ENCODE results near the gene MAST4. TPM values are rescaled to one million over a fixed set of nuclear protein-coding genes. Genes with fewer than 3 reads are reported as not detected.

Gene MAST4
- total RNA-seq, 1 experiment from 2014 or later: 10.9 TPM

DNA sequence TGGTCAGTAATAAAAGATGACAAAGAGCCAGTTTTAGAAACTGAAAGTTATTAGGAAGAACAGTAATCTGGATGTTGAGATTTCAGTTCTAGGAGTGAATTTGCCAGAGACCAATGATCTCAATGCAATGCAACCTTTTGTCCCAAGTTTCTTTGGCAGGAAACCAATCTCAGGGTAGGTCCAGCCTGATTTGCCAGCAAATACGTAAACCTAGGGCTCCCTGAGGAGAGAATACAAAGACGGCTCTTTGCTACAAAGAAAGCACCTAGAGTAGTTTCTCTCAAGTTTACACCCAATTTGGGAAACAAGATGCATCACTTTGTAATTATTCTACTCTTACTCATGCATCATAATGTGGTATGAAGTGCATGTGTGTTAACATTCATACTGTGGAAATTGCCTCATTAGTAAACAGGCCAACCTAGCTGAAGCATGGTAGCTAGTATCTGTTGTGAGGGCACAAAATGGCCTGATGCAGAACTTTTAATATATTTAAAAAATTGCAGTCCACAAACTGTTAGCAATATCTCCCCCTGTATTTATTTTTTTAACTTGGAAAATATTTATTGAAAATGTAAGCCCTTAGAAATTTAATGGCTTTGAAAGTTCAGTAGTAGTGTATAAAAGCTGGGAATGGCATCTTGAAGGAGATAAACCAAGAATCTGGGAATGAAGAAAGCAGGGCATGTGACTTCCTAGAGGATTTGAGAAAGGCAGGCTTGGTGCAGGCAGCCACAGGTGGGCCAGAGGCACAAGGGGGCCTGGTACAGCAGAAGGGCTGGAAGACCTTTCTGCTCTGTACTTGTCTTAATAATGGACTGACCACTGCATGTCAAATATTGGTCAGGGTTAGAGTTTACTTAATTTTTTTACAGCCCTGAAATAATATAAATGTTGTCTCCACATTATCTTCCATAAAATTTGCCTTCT lies 59.5 kb downstream of the MAST4 start:
- Mint-ChIP-seq H3K9me3 (ENCODE audit: low read depth, unreplicated experiment) (no peaks in the 10 kb centered on the region), H3K4me1 (ENCODE audit: low read depth, unreplicated experiment) (no peaks in the 10 kb centered on the region), H3K27ac (ENCODE audit: unreplicated experiment) (no peak overlapping the region), H3K27me3 (ENCODE audit: unreplicated experiment) (peaks cover 57% of the 10 kb centered on the region), H3K36me3 (ENCODE audit: insufficient read depth, unreplicated experiment) (no peaks in the 10 kb centered on the region), H3K4me3 (ENCODE audit: low read depth, unreplicated experiment) (no peak overlapping the region)
- DNase-seq: no peak
- BruUV-seq (replicated peaks): no TSS peak
- TF ChIP-seq, protein P1, sequence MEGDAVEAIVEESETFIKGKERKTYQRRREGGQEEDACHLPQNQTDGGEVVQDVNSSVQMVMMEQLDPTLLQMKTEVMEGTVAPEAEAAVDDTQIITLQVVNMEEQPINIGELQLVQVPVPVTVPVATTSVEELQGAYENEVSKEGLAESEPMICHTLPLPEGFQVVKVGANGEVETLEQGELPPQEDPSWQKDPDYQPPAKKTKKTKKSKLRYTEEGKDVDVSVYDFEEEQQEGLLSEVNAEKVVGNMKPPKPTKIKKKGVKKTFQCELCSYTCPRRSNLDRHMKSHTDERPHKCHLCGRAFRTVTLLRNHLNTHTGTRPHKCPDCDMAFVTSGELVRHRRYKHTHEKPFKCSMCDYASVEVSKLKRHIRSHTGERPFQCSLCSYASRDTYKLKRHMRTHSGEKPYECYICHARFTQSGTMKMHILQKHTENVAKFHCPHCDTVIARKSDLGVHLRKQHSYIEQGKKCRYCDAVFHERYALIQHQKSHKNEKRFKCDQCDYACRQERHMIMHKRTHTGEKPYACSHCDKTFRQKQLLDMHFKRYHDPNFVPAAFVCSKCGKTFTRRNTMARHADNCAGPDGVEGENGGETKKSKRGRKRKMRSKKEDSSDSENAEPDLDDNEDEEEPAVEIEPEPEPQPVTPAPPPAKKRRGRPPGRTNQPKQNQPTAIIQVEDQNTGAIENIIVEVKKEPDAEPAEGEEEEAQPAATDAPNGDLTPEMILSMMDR (IDR thresholded peaks at IDR 0.05; ENCODE audit: unreplicated experiment): no peak
- intact Hi-C loops (cut with micrococcal nuclease; ENCODE audit: unreplicated experiment): no loop called here
- CTCF ChIA-PET: no interaction called here

DNA sequence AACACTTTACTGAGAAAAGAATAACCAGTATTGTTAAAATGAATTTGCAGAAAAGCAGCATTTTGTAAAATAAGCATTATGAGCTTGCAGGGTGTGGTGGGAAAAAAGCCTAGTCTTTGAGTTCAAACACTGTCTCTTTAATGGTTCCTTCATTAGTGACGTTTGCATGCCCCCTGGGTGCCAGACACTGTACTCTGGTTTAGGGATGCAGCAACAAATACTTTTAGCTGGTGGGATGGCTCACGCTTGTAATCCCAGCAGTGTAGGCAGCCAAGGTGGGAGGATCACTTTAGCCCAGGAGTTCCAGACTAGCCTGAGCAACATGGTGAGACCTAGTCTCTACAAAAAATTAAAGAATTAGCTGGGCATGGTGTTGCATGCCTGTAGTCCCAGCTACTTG lies 62.3 kb downstream of the MAST4 start:
- no peak for DNase-seq
- intact Hi-C loops (cut with micrococcal nuclease; ENCODE audit: unreplicated experiment): no loop called here
- BruUV-seq (replicated peaks): no TSS peak
- H3K4me1 Mint-ChIP-seq (ENCODE audit: low read depth, unreplicated experiment): no peaks in the 10 kb centered on the region
- H3K4me3 Mint-ChIP-seq (ENCODE audit: low read depth, unreplicated experiment): no peak overlapping the region
- TF ChIP-seq, protein P1 (IDR thresholded peaks at IDR 0.05; ENCODE audit: unreplicated experiment): no peak
- no peak overlapping the region for H3K27ac Mint-ChIP-seq (ENCODE audit: unreplicated experiment)
- CTCF ChIA-PET: no interaction called here
- H3K27me3 Mint-ChIP-seq (ENCODE audit: unreplicated experiment): peaks cover 38% of the 10 kb centered on the region
- no peaks in the 10 kb centered on the region for H3K36me3 Mint-ChIP-seq (ENCODE audit: insufficient read depth, unreplicated experiment)
- H3K9me3 Mint-ChIP-seq (ENCODE audit: low read depth, unreplicated experiment): no peaks in the 10 kb centered on the region

DNA sequence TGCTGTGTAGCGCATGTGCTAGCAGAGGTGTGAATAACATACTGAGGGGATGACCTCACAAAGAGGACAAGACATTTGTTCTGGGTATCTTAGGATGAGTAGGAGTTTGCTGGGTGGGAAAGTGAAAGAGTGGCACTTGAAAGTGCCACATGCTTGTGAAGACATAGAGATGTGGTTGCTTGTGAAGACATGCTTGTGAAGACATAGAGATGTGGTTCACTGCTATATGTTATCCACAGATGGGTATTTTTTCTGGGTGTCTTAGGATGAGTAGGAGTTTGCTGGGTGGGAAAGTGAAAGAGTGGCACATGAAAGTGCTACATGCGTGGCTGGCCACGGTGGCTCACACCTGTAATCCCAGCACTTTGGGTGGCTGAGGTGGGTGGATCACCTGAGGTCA lies 63.6 kb downstream of the MAST4 start:
- no peaks in the 10 kb centered on the region for H3K4me1 Mint-ChIP-seq (ENCODE audit: low read depth, unreplicated experiment)
- BruUV-seq (replicated peaks): no TSS peak
- H3K36me3 Mint-ChIP-seq (ENCODE audit: insufficient read depth, unreplicated experiment): no peaks in the 10 kb centered on the region
- H3K27me3 Mint-ChIP-seq (ENCODE audit: unreplicated experiment): peaks cover 38% of the 10 kb centered on the region
- H3K4me3 Mint-ChIP-seq (ENCODE audit: low read depth, unreplicated experiment): no peak overlapping the region
- DNase-seq: no peak
- TF ChIP-seq, protein P1 (IDR thresholded peaks at IDR 0.05; ENCODE audit: unreplicated experiment): no peak
- H3K9me3 Mint-ChIP-seq (ENCODE audit: low read depth, unreplicated experiment): no peaks in the 10 kb centered on the region
- CTCF ChIA-PET: no interaction called here
- no peak overlapping the region for H3K27ac Mint-ChIP-seq (ENCODE audit: unreplicated experiment)
- intact Hi-C loops (cut with micrococcal nuclease; ENCODE audit: unreplicated experiment): no loop called here

DNA sequence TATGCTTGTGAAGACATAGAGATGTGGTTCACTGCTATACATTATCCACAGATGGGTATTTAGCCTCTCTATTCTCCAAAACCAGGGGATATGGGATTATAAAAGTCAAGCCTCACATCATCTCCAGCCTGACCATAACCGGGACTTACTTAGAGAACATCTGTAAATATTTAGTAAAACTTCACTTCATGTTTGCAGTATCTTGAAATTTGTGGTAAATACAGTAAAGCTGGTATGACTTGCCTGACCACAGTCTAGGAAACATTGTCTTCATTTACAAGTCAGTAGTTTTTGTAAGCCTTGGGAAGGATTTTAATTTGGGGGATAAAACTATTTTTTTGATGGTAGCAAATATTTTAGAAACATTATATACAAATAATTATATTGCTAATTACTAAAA lies 64.2 kb downstream of the MAST4 start:
- CTCF ChIA-PET: no interaction called here
- Mint-ChIP-seq H3K4me3 (ENCODE audit: low read depth, unreplicated experiment) (no peak overlapping the region), H3K36me3 (ENCODE audit: insufficient read depth, unreplicated experiment) (no peaks in the 10 kb centered on the region), H3K27me3 (ENCODE audit: unreplicated experiment) (peaks cover 42% of the 10 kb centered on the region), H3K4me1 (ENCODE audit: low read depth, unreplicated experiment) (no peaks in the 10 kb centered on the region), H3K27ac (ENCODE audit: unreplicated experiment) (no peak overlapping the region), H3K9me3 (ENCODE audit: low read depth, unreplicated experiment) (no peaks in the 10 kb centered on the region)
- TF ChIP-seq, protein P1 (IDR thresholded peaks at IDR 0.05; ENCODE audit: unreplicated experiment): no peak
- no TSS peak for BruUV-seq (replicated peaks)
- DNase-seq: no peak
- intact Hi-C loops (cut with micrococcal nuclease; ENCODE audit: unreplicated experiment): no loop called here
